ENCODE results near the gene CHST10.
"Not testable (repeated sequence)": the region's sequence is repeated elsewhere in the genome, so short reads cannot be mapped to it uniquely, and the experiment has no call there.

CHST10 gene

DNA sequence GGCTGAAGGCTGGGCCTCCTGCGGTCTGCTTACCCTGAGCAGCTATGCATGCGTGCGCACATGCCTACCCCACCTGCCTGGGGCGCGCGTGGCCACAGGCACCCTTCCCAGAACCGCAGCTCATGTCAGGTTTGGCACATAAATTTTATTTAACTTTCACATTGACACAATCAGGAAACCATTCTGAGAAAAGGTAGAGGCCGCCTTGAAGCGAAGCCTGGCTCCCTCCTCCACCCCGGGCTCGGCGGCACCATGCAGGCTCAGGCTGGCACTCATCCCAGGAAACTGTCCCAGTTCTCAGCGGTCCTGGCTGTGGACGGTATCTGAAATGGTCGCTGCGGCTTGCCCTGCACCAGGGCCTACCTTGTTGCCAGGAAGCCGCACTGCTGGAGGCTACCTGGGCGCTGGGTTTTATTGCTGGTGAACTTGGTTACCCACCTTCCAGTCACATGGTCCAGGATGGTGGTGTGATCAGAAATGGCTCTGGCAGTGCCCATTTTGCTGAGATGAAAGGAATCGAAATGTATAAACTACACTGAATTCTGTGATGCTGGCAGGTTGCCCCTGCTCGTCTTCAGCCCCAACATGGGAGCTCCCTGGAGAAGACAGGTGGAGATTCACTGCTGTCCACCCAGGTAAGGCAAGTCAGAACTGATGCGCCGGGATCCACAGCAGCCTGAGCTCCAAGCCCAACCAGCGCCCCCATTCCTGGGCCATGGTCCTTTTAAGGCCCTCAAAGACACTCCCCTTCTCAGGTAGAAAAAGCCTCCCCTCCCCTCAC is 25.5 kb downstream of the CHST10 start:
- DNase-seq: no peak

DNA sequence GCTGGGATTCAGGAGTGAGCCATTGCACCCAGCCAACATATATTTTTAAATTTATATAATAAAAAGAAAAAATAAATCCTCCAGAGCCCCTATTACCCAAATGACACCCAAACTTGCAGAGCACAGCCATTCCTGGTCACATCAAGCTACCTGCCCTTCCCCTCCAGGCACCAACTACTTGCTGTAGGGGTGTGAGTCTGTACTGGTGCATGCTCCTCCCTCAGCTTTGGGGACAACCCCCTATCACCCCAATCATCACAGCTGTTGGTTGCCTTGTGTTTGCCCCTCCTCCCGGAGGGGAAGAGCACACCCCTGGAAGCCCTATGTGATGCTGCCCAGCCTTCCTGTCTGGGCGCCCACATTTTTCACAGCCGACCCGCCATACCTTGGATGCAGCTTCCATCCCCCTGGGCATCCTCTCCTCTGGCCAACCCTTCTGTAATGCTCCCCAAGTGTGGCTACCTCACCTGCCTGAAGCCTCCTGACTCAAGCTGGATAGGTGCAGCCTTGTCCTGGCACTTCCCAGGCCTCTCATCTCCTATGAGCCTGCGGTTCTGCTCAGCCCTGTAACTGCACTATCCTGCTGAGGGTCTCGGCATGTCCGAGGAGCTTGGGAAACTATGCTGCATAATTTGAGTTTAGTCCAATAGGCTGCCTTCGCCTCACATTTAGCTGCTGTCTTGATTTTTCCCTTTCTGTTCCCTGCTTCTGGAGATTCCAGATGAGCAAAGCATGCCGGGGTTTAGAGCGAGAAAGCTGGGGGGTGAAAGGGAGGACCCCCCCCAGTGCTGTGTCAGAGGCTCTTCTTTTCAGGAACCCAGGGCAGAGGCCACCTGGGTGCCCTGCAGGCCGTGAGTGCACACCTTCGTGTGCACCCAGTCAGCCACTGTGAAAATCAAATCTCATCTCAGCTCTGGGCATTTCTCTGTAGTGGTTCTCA is 27.2 kb downstream of the CHST10 start:
- DNase-seq: no peak

DNA sequence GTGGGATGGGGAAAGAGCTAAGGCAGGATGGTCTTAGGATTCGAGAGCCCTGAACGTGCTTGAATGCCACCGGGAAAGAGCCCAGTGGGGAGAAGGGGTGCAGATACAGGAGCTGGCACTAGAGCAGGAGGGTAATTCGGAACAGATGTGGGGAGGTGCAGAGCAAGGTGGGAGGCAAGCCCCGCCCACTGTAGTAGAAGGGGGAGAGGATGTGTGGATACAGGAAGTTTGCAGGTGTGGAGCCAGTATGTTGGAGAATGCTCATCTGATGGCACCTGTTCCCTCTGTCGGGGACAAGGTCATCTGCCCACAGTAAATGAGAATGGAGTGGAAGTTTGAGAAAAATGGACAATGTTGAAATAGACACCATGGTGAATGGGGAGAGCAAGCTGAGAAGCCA is 28.8 kb downstream of the CHST10 start:
- DNase-seq: no peak

DNA sequence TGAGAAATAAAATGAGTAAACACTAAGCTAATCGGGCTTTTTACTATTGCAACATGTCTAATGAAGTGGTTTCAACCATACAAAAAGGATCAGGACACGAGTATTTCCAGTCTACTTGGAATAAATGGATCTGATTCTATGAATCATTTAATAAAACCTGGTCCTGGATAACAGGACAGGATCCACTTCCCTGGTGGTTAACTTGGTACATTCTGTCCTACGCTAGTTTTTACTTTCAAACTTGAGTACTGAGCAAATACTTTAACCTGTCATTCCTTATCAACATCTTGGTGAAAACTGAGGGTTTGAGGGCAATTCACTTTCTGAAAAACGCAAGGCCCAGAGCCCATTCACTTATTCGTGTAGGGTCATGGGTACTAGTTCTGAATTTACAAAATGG is 33.5 kb downstream of the CHST10 start:
- no peak for DNase-seq

DNA sequence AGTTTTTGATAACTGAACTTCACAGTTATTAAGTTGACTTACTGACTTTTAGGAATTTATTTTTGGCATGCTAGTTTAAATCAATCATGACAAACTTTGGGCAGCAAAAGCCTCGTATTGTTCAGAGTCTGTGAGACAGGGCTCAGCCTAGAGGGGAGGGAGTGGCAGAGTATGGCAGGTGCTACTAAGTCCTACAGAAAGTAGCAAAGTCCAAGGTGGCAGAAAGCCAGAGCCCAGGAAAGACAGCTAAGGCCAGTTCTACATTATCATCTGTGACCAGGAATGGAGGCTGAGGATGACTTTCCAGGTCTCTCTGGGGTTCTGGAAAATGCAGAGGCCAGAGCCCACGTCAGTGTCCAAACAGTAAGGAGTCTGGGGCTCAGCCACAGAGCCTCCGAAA is 34.2 kb downstream of the CHST10 start:
- no peak for DNase-seq

DNA sequence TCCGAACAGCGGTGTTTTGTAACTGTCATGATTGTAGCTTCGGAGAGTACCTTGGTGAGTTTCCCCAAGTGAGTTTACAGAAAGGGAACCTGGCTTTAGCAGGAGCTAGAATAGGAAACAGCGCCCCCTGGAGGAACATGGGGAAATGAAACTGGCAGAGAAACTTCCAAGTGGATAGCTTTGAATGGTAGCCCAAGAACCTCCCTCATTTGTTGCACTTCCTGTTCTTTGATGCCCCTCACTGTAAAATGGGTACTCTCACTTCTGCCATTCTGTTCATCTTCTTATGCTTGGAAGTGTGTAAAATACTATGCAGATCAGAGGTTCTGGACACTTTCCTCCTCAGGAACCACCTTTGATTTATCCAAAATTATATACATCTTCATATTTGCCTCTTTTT is 36.2 kb downstream of the CHST10 start:
- peak; percentile 64 for DNase-seq

DNA sequence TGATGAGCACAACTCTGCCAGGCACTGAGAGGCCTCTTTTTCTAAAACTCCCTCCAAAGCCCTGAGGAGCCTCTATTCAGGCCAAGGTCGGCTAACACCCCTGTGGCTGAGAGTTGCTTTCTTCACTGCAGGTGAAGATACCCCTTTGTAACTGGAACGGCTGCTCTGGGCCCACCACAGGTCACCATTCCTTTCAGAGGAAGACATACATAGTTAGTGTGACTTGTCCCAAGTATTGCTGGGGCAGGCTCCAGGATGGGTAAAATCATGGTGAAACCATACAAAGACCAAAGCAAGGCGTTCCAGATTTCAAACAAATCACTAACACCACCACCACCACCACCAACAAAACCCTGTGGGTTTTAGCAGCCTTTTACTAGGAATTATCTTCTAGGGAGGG is 36.8 kb downstream of the CHST10 start:
- no peak for DNase-seq

DNA sequence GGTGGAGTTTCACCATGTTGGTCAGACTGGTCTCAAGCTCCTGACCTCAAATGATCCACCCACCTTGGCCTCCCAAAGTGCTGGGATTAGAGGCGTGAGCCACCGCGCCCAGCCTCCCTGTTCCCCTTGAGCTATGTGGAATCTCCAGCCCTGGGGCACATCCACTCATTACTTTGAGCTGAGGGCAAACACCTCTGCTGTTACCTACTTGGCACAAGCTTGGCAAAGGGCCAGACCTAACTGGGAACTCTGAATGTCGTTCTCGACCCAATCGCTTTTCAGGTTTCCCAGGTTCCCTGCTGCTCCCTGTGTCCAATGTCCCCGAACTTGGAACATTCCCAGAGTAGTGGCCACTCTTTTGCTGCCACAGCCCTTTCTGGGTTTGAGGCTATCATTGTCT is 40.6 kb downstream of the CHST10 start:
- DNase-seq: no peak

DNA sequence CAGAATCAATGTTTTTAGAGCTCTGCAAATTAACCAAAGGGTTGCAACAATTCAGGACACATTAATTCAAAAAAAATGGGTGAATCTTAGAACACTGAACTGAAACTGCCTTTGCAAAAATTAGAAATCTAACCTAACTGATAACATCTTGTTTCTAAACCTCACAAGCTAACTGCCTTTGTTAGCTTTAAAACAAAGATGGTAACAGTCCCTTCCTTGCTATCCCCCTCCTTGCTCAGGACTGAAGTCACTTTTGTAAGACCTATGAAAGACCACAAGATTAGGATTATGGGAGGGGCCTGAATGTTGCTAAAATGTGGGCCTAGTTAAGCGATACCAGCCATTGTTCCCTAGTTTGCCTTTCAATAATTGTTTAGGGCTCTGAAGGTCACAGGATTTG is 50.3 kb downstream of the CHST10 start:
- DNase-seq: no peak

DNA sequence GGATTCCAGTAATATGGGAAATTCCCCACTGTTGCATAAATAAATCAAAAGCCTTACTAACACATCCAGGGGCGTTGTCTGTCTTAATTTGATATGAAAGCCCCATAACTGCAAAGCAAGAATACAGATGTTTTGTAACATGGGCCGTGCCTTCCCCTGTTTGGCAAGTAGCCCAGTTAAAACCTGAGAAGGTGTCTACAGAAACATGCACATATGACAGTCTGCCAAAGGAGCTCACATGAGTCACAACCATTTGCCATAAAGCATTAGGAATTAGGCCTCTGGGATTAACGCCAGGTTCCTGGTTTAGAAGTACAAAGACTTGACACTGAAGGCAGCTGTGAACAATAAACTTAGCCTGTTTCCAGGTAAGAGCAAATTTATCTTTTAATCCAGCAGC is 52.0 kb downstream of the CHST10 start:
- no peak for DNase-seq

DNA sequence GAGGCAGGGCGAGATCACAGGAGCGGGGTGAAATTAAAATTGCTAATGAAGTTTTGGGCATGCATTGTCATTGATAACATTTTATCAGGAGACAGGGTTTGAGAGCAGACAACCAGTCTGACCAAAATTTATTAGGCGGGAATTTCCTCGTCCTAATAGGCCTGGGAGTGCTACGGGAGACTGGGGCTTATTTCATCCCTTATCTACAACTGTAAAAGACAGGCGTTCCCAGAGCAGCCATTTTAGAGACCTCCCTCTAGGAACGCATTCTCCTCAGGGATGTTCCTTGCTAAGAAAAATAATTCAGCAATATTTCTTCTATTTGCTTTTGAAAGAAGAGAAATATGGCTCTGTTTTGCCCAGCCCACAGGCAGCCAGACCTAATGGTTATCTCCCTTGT is 55.2 kb downstream of the CHST10 start:
- DNase-seq: not testable (repeated sequence)

DNA sequence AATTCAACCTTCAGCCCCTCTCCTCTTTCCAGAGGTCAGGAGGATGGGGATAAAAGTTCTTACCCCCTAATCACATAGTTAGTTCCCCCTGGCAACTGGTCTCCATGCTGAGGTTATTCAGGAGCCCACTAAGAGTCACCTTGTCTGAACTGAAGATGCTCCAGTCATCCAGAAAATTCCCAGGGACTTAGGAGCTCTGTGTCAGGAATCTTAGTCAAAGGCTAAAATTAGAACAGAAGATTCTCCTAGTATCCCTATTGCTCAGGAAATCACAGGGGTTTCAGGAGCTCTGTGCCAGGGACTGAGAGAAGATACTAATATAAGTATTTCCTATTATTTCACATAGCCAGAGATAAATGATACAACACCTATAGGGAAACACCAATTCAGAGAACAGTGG is 57.9 kb downstream of the CHST10 start:
- no peak for DNase-seq

DNA sequence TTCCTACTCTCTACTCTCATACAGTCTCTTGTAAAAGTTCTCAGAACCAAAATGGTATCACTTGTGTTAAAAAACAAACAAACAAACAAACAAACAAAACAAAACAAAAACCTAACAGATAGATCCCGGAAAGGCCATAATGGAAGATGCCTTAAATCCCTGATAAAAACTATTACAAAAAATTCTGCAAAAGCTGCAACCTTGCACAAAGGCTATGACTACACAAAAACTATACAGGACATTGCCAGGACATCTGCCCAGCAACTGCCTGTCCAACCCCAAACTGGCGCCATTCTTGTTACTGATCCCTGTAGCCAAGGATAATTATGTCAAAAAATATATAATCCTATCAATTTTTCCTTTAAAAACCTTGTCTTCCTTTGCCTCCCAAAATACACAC is 58.9 kb downstream of the CHST10 start:
- no peak for DNase-seq

DNA sequence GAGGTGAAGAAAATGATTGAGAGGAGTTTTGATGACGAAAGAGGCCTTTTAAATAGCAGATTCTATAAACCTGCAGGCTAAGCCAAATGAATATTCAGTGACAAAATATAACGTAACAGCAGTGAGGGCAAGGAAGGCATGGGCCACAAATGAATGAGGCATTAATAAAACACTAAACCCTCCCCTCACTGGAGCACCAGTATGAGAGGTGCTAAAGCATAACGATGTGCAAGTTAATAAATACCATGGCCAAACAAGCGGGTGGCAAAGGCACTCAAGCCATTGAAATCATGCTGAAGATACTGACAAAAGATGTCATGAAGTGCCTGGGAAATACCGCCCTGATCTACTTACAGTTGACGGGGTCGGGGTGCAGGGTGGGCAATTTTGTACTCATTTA is 64.9 kb downstream of the CHST10 start:
- DNase-seq: no peak

DNA sequence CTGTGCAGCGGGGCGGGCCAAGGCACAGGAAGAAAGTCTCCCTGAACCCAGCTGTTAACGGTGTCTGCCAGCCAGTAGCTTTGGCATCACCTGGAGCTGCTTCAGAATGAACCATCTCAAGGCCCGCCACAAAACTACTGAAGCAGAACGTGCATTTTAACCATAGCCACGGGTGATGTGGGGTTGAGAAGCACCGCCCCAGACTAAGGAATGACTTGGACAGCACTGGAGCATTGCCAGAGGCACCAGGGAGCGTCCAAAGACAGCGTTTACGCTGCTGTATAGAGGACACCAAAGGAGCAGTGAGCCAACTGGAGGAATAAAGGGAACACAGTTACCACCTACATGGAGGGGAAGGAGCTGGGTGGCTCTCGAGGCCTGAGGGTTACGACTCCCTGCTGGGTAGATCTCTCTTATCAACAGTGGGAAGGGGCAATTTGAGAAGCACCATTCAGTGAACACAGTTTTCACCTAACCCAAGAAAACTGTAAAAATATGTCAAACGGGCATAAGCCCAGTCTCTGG is 66.7 kb downstream of the CHST10 start:
- DNase-seq: no peak

DNA sequence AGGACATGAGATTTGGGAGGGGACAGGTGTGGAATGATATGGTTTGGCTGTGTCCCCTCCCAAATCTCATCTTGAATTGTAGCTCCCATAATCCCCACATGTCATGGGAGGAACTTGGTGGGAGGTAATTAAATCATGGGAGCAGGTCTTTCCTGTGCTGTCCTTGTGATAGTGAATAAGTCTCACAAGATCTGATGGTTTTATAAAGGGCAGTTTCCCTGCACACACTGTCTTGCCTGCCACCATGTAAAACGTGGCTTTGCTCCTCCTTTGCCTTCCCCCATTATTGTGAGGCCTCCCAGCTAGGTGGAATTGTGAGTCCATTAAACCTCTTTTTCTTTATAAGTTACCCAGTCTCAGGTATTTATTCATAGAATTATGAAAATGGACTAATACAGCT is 72.3 kb downstream of the CHST10 start:
- DNase-seq: not testable (repeated sequence)

DNA sequence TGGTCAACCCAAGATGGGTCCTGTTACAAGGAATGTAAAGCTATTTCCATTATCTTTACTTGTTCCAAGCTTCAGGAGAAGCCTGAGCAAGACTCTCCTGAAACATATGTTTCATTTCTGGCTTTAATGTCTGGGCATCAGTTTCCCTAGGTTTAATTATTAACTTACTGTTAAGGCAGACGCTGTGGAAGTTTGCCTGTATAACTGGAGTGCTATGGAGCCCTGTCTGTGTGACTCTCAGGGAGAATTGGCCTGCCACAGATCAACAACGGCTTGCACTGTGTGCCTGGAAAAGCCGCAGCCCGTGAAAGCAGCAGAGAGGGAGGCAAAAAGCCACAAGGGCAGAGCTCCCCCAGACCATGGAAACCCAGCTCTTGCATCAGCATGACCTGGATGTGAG is 73.0 kb downstream of the CHST10 start:
- DNase-seq: no peak

DNA sequence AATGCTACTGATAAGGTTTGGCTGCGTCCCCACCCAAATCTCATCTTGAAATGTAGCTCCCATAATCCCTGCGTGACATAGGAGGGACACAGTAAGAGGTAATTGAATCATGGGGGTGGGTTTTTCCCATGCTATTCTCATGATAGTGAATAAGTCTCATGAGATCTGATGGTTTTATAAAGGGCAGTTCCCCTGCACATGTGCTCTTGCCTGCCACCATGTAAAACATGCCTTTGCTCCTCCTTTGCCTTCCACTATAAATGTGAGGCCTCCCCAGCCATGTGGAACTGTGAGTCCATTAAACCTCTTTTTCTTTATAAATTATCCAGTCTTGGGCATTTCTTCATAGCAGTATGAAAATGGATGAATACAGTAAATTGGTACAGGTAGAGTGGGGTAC is 75.0 kb downstream of the CHST10 start:
- not testable (repeated sequence) for DNase-seq
